Measurements from ENCODE around the gene PSMG3. TPM values are rescaled to one million over a fixed set of nuclear protein-coding genes. Genes with fewer than 3 reads are reported as not detected.

Gene PSMG3
- total RNA-seq, 1 experiment from 2014 or later, result 118 TPM

DNA sequence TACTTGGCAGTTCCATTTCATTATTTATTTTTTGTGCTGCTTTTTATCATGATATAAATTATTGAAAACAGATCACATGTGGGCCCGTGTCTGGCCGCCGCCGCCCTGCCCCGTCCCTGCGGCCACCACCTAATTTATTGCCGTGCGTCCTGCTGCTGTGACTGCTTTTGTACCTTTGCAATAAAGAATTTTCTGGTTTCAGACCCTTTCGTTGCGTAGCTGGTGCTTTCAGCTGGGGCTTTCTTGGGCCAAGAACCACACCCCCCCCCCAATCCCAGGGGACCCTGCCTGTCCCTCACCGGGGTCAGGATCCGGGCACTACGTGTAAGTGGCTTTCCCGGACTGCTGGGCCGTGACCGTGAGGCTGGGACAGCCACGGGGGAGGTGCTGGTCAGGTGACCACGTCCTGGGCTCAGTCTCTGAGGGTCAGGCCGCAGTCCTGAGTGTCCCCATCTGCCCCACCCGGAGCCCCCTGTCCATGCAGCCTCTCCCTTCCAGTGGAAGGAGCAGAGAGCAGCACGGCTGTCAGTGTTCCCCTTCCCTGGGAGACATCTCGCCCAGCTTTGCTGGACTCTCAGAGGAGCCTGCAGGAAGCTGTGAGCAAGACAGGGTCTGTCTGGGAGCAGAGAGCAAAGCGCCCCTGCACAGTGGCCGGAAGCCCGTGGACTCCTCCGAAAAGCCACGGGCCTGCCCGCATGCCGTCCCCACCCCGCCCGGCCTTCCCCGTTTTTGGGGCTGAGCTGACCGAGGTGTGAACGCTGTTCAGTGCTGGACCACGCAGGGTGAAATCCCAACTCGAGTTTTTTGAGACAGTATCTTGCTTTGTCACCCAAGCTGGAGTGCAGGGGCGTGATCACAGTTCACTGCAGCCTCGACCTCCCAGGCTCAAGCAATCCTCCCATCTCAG lies 26.7 kb downstream of the PSMG3 start:
- DNase-seq (ENCODE audit: low read depth, low spot score), result no peak
- in situ Hi-C loops (cut with HindIII; ENCODE audit: low pct_unique_long_range_greater_than_20kb, low sequenced_read_pairs), result no loop called here

DNA sequence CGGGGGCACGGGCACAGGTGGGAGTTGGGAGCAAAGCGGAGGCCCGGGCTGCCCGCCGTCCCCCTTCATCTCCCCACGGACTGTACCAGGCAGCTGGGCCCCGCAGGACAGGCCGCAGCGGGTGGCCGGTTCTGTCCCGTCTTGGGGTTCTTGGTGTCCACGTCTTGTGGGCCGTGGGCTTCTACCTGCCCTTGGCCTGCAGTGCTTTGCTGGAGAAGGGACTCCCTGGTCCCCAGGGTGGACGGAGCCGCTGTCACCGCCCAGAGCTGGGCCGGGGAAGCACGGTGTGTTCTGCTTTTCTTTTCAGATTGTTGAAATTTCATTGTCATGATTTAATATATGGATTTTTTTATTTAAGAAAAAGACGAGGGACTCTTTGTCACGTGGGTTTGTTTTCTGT lies 27.5 kb downstream of the PSMG3 start:
- in situ Hi-C loops (cut with HindIII; ENCODE audit: low pct_unique_long_range_greater_than_20kb, low sequenced_read_pairs), result no loop called here
- no peak for DNase-seq (ENCODE audit: low read depth, low spot score)

DNA sequence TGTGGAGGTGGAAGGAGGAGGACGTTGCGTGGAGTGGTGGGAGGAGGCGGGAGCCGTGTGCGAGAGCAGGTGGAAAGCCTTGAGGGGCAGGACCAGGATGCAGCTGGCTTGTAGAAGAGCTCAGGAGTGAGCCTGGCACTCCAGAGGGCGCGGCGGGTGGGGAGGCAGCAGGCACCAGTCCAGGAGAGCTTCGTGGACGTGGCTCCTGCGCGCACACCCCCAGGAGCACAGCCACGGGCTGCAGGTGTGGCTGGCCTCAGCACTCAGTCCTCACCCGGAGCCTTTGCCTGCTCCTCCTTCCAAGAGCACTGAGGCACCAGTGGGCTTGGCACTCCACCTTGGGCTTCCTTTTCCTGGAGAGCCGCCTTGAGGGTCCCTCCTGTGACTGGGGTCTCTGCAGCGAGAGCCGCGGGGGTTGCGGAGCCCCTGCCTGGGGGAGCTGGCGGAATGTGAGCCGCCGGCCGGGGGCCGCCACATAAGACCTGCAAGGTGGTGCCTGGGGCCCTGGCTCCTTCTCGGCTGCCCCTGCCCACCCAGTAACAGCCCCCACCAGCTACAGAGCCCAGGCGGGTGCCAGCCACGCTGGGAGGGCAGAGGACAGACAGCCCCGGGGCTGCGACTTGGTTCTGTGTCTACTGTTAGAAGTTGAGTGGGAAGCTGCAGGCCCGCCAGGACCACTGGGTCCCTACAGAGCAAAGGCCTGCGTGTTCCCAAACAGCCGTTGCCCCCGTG lies 28.2 kb downstream of the PSMG3 start:
- in situ Hi-C loops (cut with HindIII; ENCODE audit: low pct_unique_long_range_greater_than_20kb, low sequenced_read_pairs), result no loop called here
- no peak for DNase-seq (ENCODE audit: low read depth, low spot score)

DNA sequence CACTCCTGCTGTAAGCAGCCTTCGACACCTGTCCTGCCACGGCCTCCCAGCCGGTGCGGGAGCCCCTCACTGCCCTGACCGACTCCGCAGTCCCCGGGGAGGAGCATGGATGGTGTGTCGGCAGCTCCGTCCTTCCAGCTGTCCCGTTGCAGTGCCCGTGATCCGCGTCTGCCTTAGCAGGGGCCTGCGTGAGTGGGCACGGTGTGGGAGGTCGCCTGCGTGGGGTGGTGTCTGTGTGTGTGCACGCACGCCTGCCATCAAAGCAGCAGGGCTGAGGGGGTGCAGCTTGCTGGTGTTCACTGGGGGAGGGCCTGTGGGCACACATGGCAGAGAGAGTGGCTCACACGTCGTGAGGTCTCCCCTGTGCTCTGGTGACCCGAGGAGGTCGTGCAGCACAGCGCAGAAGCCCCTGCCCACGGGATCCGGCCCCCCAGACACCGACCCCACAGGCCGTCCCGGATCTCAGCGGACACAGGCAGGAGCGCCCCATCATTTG lies 29.0 kb downstream of the PSMG3 start:
- in situ Hi-C loops (cut with HindIII; ENCODE audit: low pct_unique_long_range_greater_than_20kb, low sequenced_read_pairs), result no loop called here
- DNase-seq (ENCODE audit: low read depth, low spot score), result no peak

DNA sequence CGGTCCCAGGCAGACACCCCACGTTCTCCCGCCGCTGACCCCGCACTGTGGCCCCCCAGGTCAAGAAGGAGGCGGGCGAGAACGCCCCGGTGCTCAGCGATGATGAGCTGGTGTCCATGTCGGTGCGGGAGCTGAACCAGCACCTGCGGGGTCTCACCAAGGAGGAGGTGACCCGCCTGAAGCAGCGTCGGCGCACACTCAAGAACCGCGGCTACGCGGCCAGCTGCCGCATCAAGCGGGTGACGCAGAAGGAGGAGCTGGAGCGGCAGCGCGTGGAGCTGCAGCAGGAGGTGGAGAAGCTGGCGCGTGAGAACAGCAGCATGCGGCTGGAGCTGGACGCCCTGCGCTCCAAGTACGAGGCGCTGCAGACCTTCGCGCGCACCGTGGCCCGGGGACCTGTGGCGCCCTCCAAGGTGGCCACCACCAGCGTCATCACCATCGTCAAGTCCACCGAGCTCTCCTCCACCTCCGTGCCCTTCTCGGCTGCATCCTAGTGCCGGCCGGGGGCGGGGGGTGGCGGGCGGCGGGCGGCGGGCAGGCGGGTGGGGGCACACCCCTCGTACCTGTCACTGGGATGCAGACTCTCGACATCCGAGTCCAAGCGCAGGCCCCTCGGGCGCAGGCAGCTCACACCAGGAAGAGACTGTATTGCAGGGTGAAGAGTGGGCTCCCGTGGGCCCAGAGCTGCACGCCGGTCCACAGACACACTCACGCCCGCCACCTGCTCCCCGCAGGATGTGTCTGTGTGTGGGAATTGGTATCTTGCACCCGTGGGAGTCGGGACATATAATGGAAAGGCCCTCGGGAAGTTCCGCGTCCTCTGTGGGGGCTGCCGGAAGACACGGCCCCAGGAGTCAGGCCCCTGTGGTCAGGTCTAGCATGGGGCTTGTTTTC lies 29.7 kb downstream of the PSMG3 start:
- in situ Hi-C loops (cut with HindIII; ENCODE audit: low pct_unique_long_range_greater_than_20kb, low sequenced_read_pairs), result no loop called here
- DNase-seq (ENCODE audit: low read depth, low spot score), result no peak

DNA sequence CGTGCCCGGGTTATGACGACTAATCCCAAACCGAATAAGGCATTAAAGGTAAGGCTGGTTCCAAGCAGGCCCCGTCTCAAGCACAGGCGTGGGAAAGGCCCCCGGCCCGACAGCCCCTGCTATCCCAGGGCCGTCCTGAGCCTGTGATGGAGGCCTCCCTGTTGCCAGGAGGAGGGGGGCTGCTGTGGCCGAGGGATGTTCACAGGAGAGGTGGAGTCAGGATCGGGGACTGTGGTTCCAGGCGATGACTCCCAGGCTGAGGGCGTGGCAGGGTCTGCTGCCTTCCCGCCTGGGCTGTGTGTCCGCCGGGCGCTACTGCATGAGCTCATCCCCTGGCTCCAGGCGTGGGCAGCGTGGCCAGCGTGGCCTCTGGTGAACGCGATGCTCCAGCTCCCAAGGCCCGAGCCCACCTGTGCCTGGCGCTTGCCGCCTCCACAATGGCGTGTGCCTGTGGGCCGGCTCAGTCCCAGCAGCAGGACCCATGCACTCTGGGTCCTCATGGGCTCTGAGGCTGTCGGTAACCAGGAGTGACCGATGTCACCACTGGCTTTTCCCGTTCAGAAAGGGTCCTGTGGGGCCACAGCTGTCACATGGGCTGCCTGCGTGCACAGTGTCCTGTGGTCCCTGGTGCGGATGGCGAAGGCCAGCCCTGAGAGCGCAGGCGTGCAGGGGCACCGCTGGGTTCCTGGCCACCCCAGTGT lies 30.5 kb downstream of the PSMG3 start:
- DNase-seq (ENCODE audit: low read depth, low spot score), result no peak
- in situ Hi-C loops (cut with HindIII; ENCODE audit: low pct_unique_long_range_greater_than_20kb, low sequenced_read_pairs), result no loop called here

DNA sequence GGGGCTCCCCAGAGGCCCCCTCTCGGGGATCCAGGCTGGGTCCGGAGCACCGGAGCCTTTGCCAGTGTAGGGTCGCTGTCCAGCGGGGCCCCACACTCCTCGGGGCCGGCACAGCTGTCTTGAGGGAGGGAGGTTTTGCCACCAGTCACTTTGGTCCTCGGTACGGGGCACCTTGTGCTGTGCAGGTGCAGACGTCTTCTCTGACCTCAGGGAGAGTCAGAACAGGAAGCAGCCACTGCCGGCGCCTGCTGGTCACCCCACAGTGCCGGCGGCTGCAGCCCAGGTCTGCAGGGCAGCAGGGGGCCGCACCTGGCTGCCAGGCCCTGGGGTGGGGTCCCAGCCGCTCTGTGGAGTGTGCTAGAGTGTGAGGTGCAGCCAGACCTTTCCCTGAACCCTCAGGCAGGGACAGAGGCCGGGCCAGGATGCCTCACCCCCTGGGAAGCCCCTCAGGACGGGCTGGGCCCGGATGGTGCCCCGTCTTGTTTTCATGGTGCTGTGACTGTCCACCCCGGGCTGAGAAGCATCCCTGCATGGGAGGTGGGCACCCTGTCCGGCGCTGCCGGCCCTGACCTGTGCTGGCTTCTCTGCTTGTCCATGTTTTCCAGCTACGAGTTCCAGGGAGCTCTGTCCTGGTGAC lies 31.2 kb downstream of the PSMG3 start:
- in situ Hi-C loops (cut with HindIII; ENCODE audit: low pct_unique_long_range_greater_than_20kb, low sequenced_read_pairs), result no loop called here
- DNase-seq (ENCODE audit: low read depth, low spot score), result no peak

DNA sequence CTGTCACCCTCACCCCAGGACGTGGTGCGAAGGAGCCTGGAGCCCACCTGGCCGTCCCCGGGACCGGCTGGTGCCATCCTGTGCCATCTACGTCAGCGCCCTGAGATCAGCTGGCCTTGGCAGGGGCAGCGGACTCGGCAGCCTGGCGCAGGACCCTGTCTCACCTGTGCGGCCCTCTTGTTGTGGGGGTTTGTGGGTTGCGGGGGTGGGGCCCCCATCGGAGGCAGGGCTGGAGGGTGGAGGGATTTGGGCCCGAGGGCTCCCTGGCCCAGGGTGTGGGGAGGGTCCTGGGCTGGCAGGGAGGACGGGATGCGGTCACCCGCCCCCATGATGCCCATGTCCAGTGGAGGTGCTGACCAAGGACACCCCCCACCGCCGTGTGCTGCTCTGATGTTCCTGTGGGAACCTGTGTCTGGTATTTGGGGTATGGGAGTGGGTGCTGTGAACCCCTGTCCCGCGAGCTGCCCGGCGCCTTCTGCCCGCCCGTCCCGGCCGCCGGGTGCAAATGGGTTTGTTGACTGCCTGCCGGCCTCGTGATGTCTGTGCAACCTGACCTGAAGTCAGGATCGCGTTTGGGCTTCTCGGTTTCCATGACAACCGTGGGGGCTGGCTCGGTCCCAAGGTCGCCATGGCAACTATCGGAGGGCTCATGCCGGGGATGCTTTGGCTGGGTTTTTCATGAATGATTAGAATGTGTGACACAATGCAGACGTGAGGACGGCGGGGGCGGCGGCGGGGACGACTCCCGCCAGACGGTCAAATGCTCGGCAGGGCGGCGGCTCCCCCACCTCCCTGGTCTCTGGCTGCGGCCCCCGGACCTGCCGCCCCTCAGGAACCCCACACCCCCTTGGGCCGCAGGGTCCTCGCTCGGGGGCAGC lies 32.1 kb downstream of the PSMG3 start:
- in situ Hi-C loops (cut with HindIII; ENCODE audit: low pct_unique_long_range_greater_than_20kb, low sequenced_read_pairs), result no loop called here
- DNase-seq (ENCODE audit: low read depth, low spot score), result no peak

DNA sequence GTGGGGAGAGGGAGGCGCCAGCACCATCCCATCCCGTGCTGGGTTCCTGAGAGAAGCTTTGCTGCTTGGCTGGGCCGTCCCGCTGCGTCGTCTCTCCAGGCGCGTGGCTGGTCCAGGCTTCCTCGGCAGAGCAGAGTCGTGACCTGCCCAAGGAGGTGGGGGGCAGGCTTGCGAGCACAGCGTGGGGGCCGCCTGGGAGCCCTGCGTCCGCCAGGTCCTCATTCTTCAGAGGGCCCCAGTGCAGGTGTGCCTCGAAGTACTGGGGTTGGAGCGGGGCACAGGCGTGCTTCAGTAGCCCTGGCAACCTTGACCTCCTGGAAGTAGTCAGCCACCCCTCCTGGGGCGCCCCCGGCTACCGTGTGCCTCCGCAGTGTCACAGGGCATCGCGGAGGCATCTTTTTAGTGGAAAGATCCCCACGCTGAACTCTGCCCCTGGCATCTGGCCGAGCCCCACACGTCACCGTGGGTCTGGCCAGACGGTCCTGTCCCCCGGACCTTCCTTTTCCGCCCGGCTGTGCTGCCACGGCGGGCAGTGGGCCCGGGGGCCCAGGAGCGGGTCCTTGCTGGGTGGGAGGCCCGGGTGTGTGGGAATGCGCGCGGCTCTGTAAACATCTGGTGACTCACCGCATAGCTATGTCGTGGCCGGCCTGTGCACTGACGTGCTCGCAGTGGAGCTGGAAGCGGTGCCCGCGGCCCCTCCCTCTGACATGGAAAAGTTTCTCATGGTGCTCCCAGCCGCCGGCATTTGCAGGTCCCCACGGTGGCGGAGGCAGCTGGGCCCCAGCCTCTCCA lies 32.9 kb downstream of the PSMG3 start:
- in situ Hi-C loops (cut with HindIII; ENCODE audit: low pct_unique_long_range_greater_than_20kb, low sequenced_read_pairs), result no loop called here
- DNase-seq (ENCODE audit: low read depth, low spot score), result peak; percentile 77

DNA sequence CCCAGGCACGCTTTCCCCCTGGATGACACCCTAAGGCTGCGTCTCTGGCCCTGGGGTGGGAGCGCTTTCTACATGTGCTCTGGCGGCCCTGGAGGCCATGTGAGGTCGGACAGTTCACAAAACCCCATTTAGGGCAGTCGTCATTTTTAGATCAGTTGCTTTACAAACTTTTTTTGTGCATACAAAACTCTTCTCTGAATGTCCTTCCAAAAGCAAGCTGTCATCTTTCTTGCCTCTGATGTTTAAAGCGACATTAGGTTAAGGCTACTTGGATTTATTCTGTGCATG lies 33.4 kb downstream of the PSMG3 start:
- in situ Hi-C loops (cut with HindIII; ENCODE audit: low pct_unique_long_range_greater_than_20kb, low sequenced_read_pairs), result no loop called here

DNA sequence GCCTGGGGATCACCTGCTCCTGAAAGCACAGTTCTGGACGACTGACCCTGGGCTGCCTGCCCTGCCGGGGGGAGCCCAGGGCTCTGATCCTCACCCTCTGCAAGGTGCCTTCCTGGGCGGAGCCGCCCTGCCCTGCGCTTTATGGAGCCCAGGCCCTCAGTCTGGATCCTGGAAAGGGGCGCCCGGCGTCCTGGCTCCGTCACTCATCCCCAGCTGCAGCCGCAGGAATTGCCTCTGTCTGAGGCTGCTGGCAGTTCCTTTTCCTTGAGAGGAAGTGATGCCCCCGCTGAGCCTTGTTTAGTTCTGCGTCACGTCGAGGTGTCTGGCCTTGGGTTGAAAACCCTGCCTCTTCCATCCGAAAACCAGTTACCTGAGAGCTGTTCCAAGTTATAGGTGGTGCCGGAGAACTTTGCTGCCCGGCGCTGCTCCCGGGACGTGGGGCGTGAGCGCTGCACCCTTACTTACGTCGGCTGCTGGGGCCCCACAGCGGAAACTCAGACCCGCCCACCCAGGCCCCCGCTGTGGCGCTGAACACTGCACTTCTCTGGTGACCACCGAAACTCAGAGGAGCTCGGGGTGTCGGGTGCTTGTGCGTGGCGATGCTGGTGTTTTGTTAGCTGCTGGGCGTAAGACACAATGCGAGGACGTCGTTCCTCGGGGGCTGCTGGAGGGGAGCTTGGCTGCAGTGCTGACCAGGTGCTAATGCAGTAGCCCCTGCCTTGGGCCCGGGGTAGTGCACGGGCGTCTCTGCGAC lies 34.0 kb downstream of the PSMG3 start:
- no peak for DNase-seq (ENCODE audit: low read depth, low spot score)
- in situ Hi-C loops (cut with HindIII; ENCODE audit: low pct_unique_long_range_greater_than_20kb, low sequenced_read_pairs), result no loop called here

More for the DNA sequence above, 33.4 kb downstream of the PSMG3 start:
- DNase-seq (ENCODE audit: low read depth, low spot score), result no peak

DNA sequence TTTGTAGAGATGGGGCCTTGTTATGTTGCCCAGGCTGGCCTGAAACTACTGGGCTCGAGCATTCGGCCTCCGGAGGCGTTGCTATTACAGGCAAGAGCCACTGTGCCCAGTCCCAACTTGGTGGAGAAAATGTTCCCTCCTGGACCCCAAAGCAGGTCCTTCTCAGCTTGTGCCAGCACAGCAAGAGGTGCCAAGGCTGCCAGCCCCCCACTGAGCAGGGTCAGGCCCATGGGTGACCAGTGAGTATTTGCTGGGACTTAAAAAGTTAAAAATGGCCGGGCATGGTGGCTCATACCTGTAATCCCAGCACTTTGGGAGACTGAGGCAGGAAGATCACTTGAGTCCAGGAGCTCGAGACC lies 34.8 kb downstream of the PSMG3 start:
- in situ Hi-C loops (cut with HindIII; ENCODE audit: low pct_unique_long_range_greater_than_20kb, low sequenced_read_pairs), result no loop called here
- no peak for DNase-seq (ENCODE audit: low read depth, low spot score)

DNA sequence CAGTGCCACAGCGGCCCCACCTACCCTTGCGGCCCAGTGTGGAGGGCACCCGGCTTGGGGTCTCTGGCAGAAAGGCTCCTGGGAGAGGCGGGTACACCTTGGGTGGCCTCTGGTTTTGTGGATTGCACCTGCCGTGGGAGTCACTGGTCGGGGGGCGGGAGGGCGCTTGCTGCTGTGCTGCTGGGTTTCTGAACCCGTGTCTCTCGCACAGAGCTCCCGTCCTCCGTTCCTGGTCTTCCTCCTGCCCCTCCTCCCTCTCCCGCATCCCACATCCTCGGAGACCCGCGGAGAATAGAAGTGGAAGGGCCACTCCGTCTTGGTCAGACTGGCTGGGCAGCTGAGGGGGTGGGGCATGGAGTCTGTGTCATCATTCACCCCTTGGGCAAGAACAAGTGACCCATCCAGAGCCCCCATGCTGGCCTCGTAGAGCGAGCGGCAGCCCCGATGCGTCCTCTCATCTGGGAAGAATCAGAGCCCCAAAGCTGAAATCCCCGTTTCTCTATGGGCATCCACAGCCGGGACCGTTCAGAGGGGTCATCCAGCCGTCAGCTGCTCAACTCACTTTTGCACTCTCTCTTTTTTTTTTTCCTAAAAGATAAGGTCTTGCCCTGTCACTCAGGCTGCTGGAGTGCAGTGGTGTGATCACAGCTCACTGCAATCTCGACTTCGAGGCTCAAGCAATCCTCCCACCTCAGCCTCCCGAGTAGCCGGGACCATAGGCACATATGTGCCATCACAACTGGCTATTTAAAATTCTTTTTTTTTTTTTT lies 35.3 kb downstream of the PSMG3 start:
- no peak for DNase-seq (ENCODE audit: low read depth, low spot score)
- in situ Hi-C loops (cut with HindIII; ENCODE audit: low pct_unique_long_range_greater_than_20kb, low sequenced_read_pairs), result no loop called here

DNA sequence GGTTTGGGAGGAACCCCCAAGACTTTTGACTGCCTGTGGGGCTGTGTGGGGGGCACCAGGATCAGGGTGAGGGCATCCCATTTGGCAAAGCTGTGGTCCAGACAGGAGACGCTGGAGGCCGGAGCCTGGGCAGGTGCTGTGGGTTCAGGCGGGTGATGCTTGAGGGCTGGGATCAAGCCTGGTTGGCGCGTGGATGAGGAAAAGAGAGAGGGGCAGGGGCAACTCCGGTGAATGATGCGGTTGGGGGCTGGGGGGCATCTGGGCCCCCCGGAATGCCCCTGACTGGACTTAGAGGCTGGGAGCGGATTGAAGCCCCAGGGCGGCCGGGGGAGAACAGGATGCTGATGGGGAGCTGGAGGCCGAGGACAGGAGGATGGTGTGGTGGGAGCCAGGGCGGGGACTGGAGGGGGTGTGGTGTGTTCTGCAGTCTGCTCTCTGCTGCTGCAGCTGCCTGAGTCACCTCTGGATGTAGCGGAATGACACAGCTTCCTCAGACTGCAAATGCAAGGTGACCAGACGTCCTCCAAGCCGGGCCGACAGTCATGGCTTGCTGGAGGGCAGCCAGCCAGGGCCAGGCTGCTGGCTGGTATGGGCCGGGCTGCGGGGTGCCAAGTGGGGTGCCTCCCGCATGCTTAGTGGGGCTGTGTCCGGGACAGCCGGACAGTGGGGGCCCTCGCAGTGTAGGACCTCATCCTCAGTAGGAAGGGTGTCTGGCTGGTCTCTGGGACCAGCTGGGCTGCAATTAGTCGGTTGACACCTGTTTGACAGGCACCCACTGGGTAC lies 36.1 kb downstream of the PSMG3 start:
- in situ Hi-C loops (cut with HindIII; ENCODE audit: low pct_unique_long_range_greater_than_20kb, low sequenced_read_pairs), result no loop called here

More for the DNA sequence above, 36.1 kb downstream of the PSMG3 start:
- no peak for DNase-seq (ENCODE audit: low read depth, low spot score)
